ENCODE results near the gene STRIT1.
"Not testable (repeated sequence)": the region's sequence is repeated elsewhere in the genome, so short reads cannot be mapped to it uniquely, and the experiment has no call there.

The STRIT1 gene

DNA sequence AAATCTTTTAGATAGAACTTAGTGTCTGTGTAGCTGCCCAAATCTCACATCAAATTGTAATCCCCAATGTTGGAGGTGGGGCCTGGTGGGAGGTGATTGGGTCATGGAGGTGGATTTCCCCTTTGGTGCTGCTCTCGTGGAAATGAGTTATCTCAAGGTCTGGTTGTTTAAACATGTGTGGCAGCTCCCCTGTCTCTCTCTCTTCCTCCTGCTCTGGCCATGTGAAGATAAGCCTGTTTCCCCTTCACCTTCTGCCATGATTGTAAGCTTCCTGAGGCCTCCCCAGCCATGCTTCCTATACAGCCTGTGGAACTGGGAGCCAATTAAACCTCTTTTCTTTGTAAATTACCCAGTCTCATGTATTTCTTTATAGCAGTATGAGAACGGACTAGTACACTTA lies 30.6 kb downstream of the STRIT1 start:
- not testable (repeated sequence) for DNase-seq

DNA sequence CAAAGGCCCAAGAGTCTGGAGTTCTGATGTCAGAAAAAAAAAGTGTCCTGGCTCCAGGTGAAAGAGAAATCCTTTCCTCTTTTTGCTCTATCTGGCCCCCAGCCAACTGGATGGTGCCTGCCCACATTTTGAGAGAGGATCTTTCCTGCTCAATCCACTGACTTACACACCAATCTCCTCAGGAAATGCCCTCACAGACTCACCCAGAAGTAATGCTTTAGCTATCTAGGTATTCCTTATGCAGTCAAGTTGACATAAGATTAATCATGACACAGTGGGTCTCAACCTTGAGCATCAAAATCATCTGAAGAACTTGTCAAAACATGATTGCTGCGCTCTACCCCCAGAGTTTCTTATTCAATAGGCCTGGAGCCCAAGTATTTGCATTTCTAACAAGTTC lies 31.2 kb downstream of the STRIT1 start:
- no peak for DNase-seq

- DNase-seq = no peak
These were observed 39.0 kb downstream of the STRIT1 start for GRCh38 chr3:155254445-155254844.

DNA sequence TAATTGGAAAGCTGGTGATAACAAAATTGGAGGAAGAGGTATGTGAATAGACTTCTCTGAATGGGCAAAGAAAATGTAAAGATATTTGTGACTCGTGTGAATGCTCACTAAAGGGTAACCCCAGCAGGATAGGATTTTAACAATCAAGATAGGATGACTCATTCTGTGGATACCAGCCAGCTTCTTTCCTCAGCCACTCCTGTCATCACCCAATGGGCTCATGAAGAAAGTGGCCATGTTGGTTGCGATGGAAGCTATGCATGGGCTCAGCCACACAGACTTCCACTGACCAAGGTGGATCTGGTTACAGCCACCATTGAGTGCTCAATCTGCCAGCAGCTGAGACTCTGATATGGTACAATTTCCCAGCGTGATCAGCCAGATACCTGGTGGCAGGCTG lies 40.9 kb downstream of the STRIT1 start:
- DNase-seq = no peak

GRCh38 chr3:155252021-155252420 lies 41.5 kb downstream of the STRIT1 start:
- no peak for DNase-seq

GRCh38 chr3:155248531-155249187 lies 44.8 kb downstream of the STRIT1 start:
- no peak for DNase-seq

DNA sequence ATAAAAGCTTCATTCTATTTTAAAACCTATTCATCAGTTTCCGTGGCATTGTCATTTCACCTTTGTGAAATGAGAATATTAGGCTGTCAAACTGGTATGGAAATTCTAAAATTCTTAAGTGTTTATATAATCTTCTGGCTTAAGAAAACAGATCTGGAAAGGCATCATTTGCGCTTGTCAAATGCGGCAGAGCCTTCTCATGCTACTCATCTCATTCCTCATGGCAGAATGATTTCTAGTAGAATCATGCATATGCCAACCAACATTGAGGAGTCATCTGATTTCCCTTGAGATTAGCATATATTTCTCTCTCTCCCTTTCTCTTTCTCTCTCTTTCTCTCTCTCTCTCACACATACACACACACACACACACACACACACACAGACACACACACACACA lies 48.8 kb downstream of the STRIT1 start:
- no peak for DNase-seq

DNA sequence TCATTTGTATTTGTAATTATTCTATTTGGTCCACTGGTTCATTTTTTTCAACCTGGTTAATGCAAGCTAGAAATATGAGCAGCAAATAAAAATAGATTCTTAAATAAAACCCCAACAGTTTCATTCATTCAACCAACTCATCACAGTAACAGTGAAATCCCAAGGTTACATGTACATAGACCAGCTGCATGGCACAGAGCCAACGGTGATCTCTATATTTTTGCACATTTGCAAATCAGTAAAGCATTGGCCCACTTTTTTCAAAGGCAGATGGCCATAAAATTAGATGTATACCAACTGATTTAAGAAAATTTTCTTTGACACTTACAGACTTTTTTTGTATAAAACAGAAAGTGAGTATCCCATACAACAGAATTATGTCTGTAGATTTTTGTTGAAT lies 49.3 kb downstream of the STRIT1 start:
- no peak for DNase-seq

GRCh38 chr3:155243512-155243921 lies 50.0 kb downstream of the STRIT1 start:
- no peak for DNase-seq

GRCh38 chr3:155242342-155242741 lies 51.1 kb downstream of the STRIT1 start:
- DNase-seq = no peak

DNA sequence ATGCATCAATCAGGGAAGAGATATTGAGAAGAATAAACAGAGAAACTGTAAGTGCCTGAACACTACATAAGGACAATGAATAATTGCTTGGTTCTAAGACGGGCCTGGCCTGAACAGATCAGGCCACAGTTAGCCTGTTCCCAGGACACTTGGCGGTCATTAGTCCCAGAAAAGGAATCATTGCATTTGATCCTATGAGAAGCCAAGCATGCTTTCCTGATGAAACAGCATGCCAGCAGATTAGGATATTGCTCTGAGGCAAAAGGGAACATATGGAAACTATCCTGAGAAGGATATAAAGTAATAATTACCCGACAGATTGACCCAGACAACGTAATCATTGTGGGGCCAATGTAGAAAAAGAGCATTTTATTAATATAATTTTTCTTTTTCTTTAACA lies 51.9 kb downstream of the STRIT1 start:
- no peak for DNase-seq
